Gastrocnemius medialis (tissue), 4 donors: ENCODE data around the gene RAD51B.

Experiments
- POLR2A ChIP-seq, 2 donors: fragments of 450-650 bp; IDR thresholded peaks; one replicate each; pipeline ENCODE4 v1.6.1; 2017; ENCODE audit warnings: antibody characterized with exemption in 2 of 2, mild to moderate bottlenecking in 2 of 2, moderate library complexity in 2 of 2
- TF ChIP-seq, protein P1 (sequence below), 5 experiments: fragments of 450-650 bp in 3 of 5; fragments of 200-600 bp in 2 of 5; sonication (generic) in 2 of 5; IDR thresholded peaks in 4 of 5; conservative IDR thresholded peaks in 1 of 5; 1 replicate in 4 of 5; 2 replicates in 1 of 5; pipeline ENCODE4 v1.5.1; 2016 to 2019; ENCODE audit warnings: antibody characterized with exemption in 5 of 5, mild to moderate bottlenecking in 3 of 5, moderate library complexity in 3 of 5

DNA sequence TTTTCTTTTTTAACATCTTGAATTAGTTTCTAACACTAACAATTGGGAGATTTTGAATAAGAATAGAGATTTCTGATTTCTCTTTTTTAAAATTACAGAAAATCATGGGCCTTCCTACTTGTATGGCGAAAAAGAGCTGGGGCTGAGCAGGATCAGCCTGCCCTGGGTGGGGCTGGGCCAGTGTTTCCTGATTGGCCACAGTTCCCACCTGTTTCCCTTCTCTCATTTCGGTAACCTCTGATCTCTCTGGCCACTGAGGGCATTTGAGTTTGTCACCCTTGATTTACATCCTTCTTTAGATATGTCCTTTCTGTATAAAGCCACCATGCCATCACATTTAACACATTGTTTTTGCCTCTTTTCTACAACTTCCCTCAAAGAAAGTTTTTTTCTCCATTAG lies 719.1 kb downstream of the RAD51B start:
- TF ChIP-seq, protein P1, sequence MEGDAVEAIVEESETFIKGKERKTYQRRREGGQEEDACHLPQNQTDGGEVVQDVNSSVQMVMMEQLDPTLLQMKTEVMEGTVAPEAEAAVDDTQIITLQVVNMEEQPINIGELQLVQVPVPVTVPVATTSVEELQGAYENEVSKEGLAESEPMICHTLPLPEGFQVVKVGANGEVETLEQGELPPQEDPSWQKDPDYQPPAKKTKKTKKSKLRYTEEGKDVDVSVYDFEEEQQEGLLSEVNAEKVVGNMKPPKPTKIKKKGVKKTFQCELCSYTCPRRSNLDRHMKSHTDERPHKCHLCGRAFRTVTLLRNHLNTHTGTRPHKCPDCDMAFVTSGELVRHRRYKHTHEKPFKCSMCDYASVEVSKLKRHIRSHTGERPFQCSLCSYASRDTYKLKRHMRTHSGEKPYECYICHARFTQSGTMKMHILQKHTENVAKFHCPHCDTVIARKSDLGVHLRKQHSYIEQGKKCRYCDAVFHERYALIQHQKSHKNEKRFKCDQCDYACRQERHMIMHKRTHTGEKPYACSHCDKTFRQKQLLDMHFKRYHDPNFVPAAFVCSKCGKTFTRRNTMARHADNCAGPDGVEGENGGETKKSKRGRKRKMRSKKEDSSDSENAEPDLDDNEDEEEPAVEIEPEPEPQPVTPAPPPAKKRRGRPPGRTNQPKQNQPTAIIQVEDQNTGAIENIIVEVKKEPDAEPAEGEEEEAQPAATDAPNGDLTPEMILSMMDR (IDR thresholded peaks at IDR 0.05 in 4 of 5, conservative IDR thresholded peaks at IDR 0.05 in 1 of 5) = no peak
- TF ChIP-seq POLR2A (IDR thresholded peaks at IDR 0.05) = no peak
